HepG2 (cell line): ENCODE measurements around the gene NUBPL. TPM values are rescaled to one million over a fixed set of nuclear protein-coding genes. Genes with fewer than 3 reads are reported as not detected.

Experiments
- ATAC-seq: fragments of 200-7000 bp; cut with Tn5 transposase; 3 replicates; pipeline ENCODE4 v1.9.1; 2020; ENCODE audit warnings: mild to moderate bottlenecking, moderate library complexity
- Bru-seq: library from RNA; stranded (reverse); fragments of 400-500 nt; gene quantifications from one replicate; lab custom pipeline; 2021; lab: Mats Ljungman, UMichigan
- BruChase-seq, 2 experiments: library from RNA; stranded (reverse); fragments of 400-500 nt; gene quantifications; one replicate each; lab custom pipeline; 2021; lab: Mats Ljungman, UMichigan
- BruUV-seq: library from RNA; stranded (reverse); fragments of 400-500 nt; replicated peaks from 2 replicates; lab custom pipeline; 2021; lab: Mats Ljungman, UMichigan
- CTCF ChIA-PET: fragments of 300-600 bp; formaldehyde crosslinking; extraction: SDS; loops from one replicate; lab custom pipeline; 2021; ENCODE audit warnings: low total read pairs, inconsistent platforms, low intra/inter-chr PET ratio; lab: Yijun Ruan, JAX
- POLR2A ChIA-PET: fragments of 350-600 bp; sonication (Branson Sonifier 250); formaldehyde crosslinking; loops from one replicate; lab custom pipeline; 2020; ENCODE audit warnings: antibody characterized with exemption, inconsistent platforms; lab: Yijun Ruan, JAX
- DNase-seq: peaks from one replicate; pipeline ENCODE4 v3.0.0-alpha.2; 2015; ENCODE audit warnings: low spot score
- FAIRE-seq: peaks from 3 replicates; lab custom pipeline; 2011; peaks lifted over from hg19 to GRCh38; lab: Jason Lieb, UNC
- H2AFZ ChIP-seq: one replicate; pipeline ENCODE4 v1.6.1; 2011; ENCODE audit warnings: low read length, inconsistent platforms
- H3K27ac ChIP-seq: fragments of 300-600 bp; 3 replicates; pipeline ENCODE4 v1.8.0; 2011; ENCODE audit warnings: mixed run types, mild to moderate bottlenecking, mixed read lengths, low read length, inconsistent platforms; ENCODE audit not compliant: insufficient read depth; ENCODE audit errors: extremely low read length
- H3K27me3 ChIP-seq, 2 experiments: fragments of 200-600 bp in 1 of 2; 2 replicates in 1 of 2; 3 replicates in 1 of 2; pipeline versions ENCODE4 v1.6.0 to v1.8.0; 2011; ENCODE audit warnings: low read length in 2 of 2, mild to moderate bottlenecking in 2 of 2, moderate library complexity in 2 of 2, inconsistent platforms in 1 of 2; ENCODE audit not compliant: insufficient read depth in 2 of 2, control insufficient read depth in 1 of 2
- H3K36me3 ChIP-seq, 2 experiments: fragments of 200-600 bp in 1 of 2; replicated peaks in 1 of 2; 2 replicates in 1 of 2; 3 replicates in 1 of 2; pipeline versions ENCODE4 v1.5.1 to v1.8.0; 2011; ENCODE audit warnings: low read length in 2 of 2, inconsistent platforms in 1 of 2; ENCODE audit not compliant: insufficient read depth in 2 of 2, control insufficient read depth in 1 of 2
- H3K4me1 ChIP-seq: 2 replicates; pipeline ENCODE4 v1.5.1; 2012; ENCODE audit warnings: low read length, inconsistent platforms; ENCODE audit not compliant: insufficient read depth
- H3K4me2 ChIP-seq: 2 replicates; pipeline ENCODE4 v1.6.0; 2011; ENCODE audit warnings: low read depth, low read length, inconsistent platforms
- H3K4me3 ChIP-seq, 3 experiments: fragments of 200-600 bp in 1 of 3; sonication (generic), shearing (Covaris generic) in 1 of 3; replicated peaks in 1 of 3; 2 replicates each; pipeline ENCODE4 v1.5.1; 2011 to 2016; ENCODE audit warnings: low read length in 3 of 3, inconsistent platforms in 2 of 3, low read depth in 2 of 3, mild to moderate bottlenecking in 2 of 3, control low read depth in 1 of 3, mixed read lengths in 1 of 3; ENCODE audit not compliant: insufficient read depth in 1 of 3
- H3K79me2 ChIP-seq: one replicate; pipeline ENCODE4 v1.6.1; 2011; ENCODE audit warnings: low read length, inconsistent platforms; ENCODE audit not compliant: insufficient read depth
- H3K9ac ChIP-seq: 2 replicates; pipeline ENCODE4 v1.6.0; 2011; ENCODE audit warnings: mild to moderate bottlenecking, low read depth, low read length, inconsistent platforms; ENCODE audit not compliant: insufficient read depth
- H3K9me3 ChIP-seq: 2 replicates; pipeline ENCODE4 v1.5.1; 2012; ENCODE audit warnings: mild to moderate bottlenecking, low read length
- H4K20me1 ChIP-seq: 2 replicates; pipeline ENCODE4 v1.6.0; 2011; ENCODE audit warnings: inconsistent platforms, mild to moderate bottlenecking, low read length, moderate library complexity; ENCODE audit not compliant: insufficient read depth
- NFE2L1 ChIP-seq: sonication (generic); formaldehyde crosslinking; IDR thresholded peaks from 2 replicates; pipeline ENCODE4 v1.4.0; 2020; ENCODE audit warnings: missing genetic modification reagents, mild to moderate bottlenecking, borderline replicate concordance
- RELA ChIP-seq: sonication (generic); formaldehyde crosslinking; IDR thresholded peaks from 2 replicates; pipeline ENCODE4 v1.4.0; 2020; ENCODE audit warnings: missing genetic modification reagents
- RFXAP ChIP-seq: sonication (generic); formaldehyde crosslinking; IDR thresholded peaks from 2 replicates; pipeline ENCODE4 v1.4.0; 2020; ENCODE audit warnings: missing genetic modification reagents, borderline replicate concordance
- SOX5 ChIP-seq: IDR thresholded peaks from 2 replicates; pipeline ENCODE4 v1.6.1; 2016; ENCODE audit warnings: borderline replicate concordance
- ZNF136 ChIP-seq: sonication (generic); formaldehyde crosslinking; IDR thresholded peaks from 2 replicates; pipeline ENCODE4 v1.8.1; 2022; ENCODE audit warnings: low read depth, mild to moderate bottlenecking, moderate library complexity, missing genetic modification reagents
- ZNF292 ChIP-seq: sonication (generic); formaldehyde crosslinking; IDR thresholded peaks from 2 replicates; pipeline ENCODE4 v1.8.1; 2022; ENCODE audit warnings: mild to moderate bottlenecking, low read depth, missing genetic modification reagents, borderline replicate concordance
- ZNF605 ChIP-seq: sonication (generic); formaldehyde crosslinking; IDR thresholded peaks from 2 replicates; pipeline ENCODE4 v1.8.0; 2022; ENCODE audit warnings: mild to moderate bottlenecking, missing genetic modification reagents
- WGBS: methylation state at CpG from one replicate; pipeline ENCODE4 v1.1.6; 2017; ENCODE audit warnings: low lambda C conversion rate; 5-methylcytosine and 5-hydroxymethylcytosine counted together
- in situ Hi-C: cut with HindIII; loops from 2 replicates; pipeline ENCODE4 v1.10.0; 2017; ENCODE audit warnings: low pct_unique_long_range_greater_than_20kb; ENCODE audit not compliant: extremely low pct_ligation_motif_present
- intact Hi-C: fragments of 100-400 bp; cut with micrococcal nuclease; formaldehyde crosslinking; loops from one replicate; pipeline ENCODE4 v1.10.0; 2022; ENCODE audit not compliant: unreplicated experiment
- long read RNA-seq, 2 experiments: library from RNA in 1 of 2; library from polyadenylated mRNA in 1 of 2; stranded (forward) in 1 of 2; unstranded in 1 of 2; transcript quantifications; one replicate each; pipeline ENCODE4 v2.0.0, GENCODE V29; 2019 to 2022
- polyA minus RNA-seq, 3 experiments: library from RNA; depleted of rRNA, polyadenylated mRNA; stranded (reverse); fragments of >200 nt; gene quantifications; 2 replicates each; pipeline ENCODE4 v1.2.3, GENCODE V29; 2011; ENCODE audit warnings: low replicate concordance in 1 of 3
- polyA plus RNA-seq, 8 experiments: library from polyadenylated mRNA; depleted of rRNA in 3 of 8; stranded (reverse) in 7 of 8; unstranded in 1 of 8; fragments of >200 nt; fragmentation: Illumina TruSeq in 4 of 8; extraction: Trizol in 4 of 8; gene quantifications; 2 replicates each; pipeline versions ENCODE4 v1.2.1 to v1.2.3, GENCODE V29; 2011 to 2016; ENCODE audit warnings: low read depth in 4 of 8, missing spikeins in 1 of 8, mixed read lengths in 1 of 8; ENCODE audit not compliant: insufficient read depth in 1 of 8
- total RNA-seq, 5 experiments: library from RNA; depleted of rRNA; stranded (reverse); fragments of >200 nt; fragmentation: Illumina TruSeq; extraction: Trizol; gene quantifications; 2 replicates each; pipeline ENCODE4 v1.2.3, GENCODE V29; 2016; ENCODE audit warnings: low read depth in 1 of 5
- TF ChIP-seq, protein P1 (sequence below): sonication (generic); formaldehyde crosslinking; IDR thresholded peaks from 2 replicates; pipeline ENCODE4 v1.4.0; 2020; ENCODE audit warnings: missing genetic modification reagents
- TF ChIP-seq, protein P2 (sequence below): IDR thresholded peaks from 2 replicates; pipeline ENCODE4 v1.6.1; 2016
- TF ChIP-seq, protein P3 (sequence below): sonication (generic); formaldehyde crosslinking; IDR thresholded peaks from 2 replicates; pipeline ENCODE4 v1.4.0; 2020; ENCODE audit warnings: low read depth, mild to moderate bottlenecking, missing genetic modification reagents

Gene NUBPL, protein sequence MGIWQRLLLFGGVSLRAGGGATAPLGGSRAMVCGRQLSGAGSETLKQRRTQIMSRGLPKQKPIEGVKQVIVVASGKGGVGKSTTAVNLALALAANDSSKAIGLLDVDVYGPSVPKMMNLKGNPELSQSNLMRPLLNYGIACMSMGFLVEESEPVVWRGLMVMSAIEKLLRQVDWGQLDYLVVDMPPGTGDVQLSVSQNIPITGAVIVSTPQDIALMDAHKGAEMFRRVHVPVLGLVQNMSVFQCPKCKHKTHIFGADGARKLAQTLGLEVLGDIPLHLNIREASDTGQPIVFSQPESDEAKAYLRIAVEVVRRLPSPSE
- 44.1 and 67.1 TPM in 2 replicates for total RNA-seq (2016; rRNA removed; fragmentation: Illumina TruSeq; extraction: Trizol)
- total RNA-seq (2016; cell fraction: cytosol; rRNA removed; fragmentation: Illumina TruSeq; extraction: Trizol; ENCODE audit: low read depth), result 2.8 and 3.6 TPM in 2 replicates
- 46.0 and 66.8 TPM in 2 replicates for total RNA-seq (2016; cell fraction: insoluble cytoplasmic fraction; rRNA removed; fragmentation: Illumina TruSeq; extraction: Trizol)
- total RNA-seq (2016; cell fraction: membrane; rRNA removed; fragmentation: Illumina TruSeq; extraction: Trizol), result 11.2 and 11.4 TPM in 2 replicates
- 89.2 and 90.0 TPM in 2 replicates for total RNA-seq (2016; cell fraction: nucleus; rRNA removed; fragmentation: Illumina TruSeq; extraction: Trizol)
- 15.8 and 21.3 TPM in 2 replicates for polyA plus RNA-seq (2011; rRNA removed)
- 8.7 and 14.2 TPM in 2 replicates for polyA plus RNA-seq (2011; cell fraction: cytosol; rRNA removed)
- 7.1 and 8.2 TPM in 2 replicates for polyA plus RNA-seq (2011; cell fraction: nucleus; rRNA removed)
- polyA plus RNA-seq (2012), result 16.0 and 24.2 TPM in 2 replicates
- polyA plus RNA-seq (2016; cell fraction: cytosol; fragmentation: Illumina TruSeq; extraction: Trizol; ENCODE audit: low read depth), result 2.0 and 2.5 TPM in 2 replicates
- polyA plus RNA-seq (2016; cell fraction: insoluble cytoplasmic fraction; fragmentation: Illumina TruSeq; extraction: Trizol; ENCODE audit: low read depth), result 46.1 and 49.1 TPM in 2 replicates
- 7.5 and 7.8 TPM in 2 replicates for polyA plus RNA-seq (2016; cell fraction: membrane; fragmentation: Illumina TruSeq; extraction: Trizol; ENCODE audit: low read depth)
- polyA plus RNA-seq (2016; cell fraction: nucleus; fragmentation: Illumina TruSeq; extraction: Trizol; ENCODE audit: insufficient read depth, low read depth), result 24.3 and 24.6 TPM in 2 replicates
- 3.7 and 19.6 TPM in 2 replicates for polyA minus RNA-seq (2011; rRNA and poly(A)+ RNA removed; ENCODE audit: low replicate concordance)
- polyA minus RNA-seq (2011; cell fraction: cytosol; rRNA and poly(A)+ RNA removed), result 16.4 and 17.6 TPM in 2 replicates
- 89.0 and 103 TPM in 2 replicates for polyA minus RNA-seq (2011; cell fraction: nucleus; rRNA and poly(A)+ RNA removed)
- Bru-seq, nascent RNA, result percentile 83 among the genes with signal in this experiment
- BruChase-seq, experiment 1, labeled RNA remaining after a 6-hour chase, result percentile 69 among the genes with signal in this experiment
- percentile 84 among the genes with signal in this experiment for BruChase-seq, experiment 2, labeled RNA remaining after a 2-hour chase
- long read RNA-seq, experiment 1, transcript NUBPL-201 (11 exons, 3,049 nt), result major isoform, 25 of 30 reads
- long read RNA-seq, experiment 1, partial matches to known transcripts, result 0 of 30 reads
- long read RNA-seq, experiment 1, other reads (novel, unspliced or antisense), result 5 of 30 reads
- long read RNA-seq, experiment 2, partial matches to known transcripts, result 1 of 41 reads
- long read RNA-seq, experiment 2, other reads (novel, unspliced or antisense), result 36 of 41 reads

DNA sequence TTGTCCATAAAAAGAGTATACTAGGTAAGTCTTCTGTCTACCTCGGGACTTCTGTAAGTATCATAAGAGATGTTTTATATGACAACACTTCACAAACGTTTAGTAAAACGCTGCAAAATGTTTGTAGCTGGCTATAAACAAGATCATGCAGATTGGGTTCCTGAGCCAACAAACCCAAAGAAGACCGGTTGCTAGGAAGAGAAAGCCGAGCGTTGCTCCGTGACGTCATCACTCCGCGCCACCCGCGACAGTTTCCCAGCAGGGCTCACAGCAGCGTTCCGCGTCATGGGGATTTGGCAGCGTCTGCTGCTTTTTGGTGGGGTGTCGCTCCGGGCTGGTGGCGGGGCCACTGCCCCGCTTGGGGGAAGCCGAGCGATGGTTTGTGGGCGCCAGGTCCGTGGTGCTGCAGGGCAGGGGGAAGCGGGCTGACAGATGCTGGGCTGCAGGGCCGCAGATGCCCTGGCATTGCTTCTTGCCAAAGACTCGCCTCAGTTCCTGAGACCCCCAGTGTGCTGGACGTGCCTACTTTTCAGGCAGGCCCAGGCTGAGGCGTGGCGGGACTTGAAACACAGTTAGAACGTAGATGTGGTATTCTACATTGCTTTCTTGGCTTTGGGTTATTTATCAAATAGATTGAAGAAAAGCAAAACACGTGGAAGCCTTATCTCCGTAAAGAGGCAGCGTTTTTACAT lies at the start of gene NUBPL:
NUBPL (plus strand) TSS at position 250 of the 692 bp plus-strand sequence; CDS start at position 286, 36 bp downstream.
- peak within 1 kb of the TSS; percentile 67 for H3K27ac ChIP-seq
- no TSS peak for BruUV-seq
- CTCF ChIA-PET, result no interaction called here
- TF ChIP-seq, protein P1, sequence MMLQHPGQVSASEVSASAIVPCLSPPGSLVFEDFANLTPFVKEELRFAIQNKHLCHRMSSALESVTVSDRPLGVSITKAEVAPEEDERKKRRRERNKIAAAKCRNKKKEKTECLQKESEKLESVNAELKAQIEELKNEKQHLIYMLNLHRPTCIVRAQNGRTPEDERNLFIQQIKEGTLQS, result peak; percentile 85
- TF ChIP-seq RELA (peak; percentile 92), RFXAP (CRISPR knock-in tag) (peak; percentile 99), ZNF136 (CRISPR knock-in tag) (peak; percentile 96), NFE2L1 (CRISPR knock-in tag) (no peak), SOX5 (CRISPR knock-in tag) (peak; percentile 42; the same call in 1 of the 2 replicates), ZNF605 (CRISPR knock-in tag) (peak; percentile 97; the same call in 1 of the 2 replicates), ZNF292 (CRISPR knock-in tag) (peak; percentile 100)
- TF ChIP-seq, protein P2, sequence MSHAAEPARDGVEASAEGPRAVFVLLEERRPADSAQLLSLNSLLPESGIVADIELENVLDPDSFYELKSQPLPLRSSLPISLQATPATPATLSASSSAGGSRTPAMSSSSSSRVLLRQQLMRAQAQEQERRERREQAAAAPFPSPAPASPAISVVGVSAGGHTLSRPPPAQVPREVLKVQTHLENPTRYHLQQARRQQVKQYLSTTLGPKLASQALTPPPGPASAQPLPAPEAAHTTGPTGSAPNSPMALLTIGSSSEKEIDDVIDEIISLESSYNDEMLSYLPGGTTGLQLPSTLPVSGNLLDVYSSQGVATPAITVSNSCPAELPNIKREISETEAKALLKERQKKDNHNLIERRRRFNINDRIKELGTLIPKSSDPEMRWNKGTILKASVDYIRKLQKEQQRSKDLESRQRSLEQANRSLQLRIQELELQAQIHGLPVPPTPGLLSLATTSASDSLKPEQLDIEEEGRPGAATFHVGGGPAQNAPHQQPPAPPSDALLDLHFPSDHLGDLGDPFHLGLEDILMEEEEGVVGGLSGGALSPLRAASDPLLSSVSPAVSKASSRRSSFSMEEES, result peak; percentile 76; the same call in 1 of the 2 replicates
- TF ChIP-seq, protein P3, sequence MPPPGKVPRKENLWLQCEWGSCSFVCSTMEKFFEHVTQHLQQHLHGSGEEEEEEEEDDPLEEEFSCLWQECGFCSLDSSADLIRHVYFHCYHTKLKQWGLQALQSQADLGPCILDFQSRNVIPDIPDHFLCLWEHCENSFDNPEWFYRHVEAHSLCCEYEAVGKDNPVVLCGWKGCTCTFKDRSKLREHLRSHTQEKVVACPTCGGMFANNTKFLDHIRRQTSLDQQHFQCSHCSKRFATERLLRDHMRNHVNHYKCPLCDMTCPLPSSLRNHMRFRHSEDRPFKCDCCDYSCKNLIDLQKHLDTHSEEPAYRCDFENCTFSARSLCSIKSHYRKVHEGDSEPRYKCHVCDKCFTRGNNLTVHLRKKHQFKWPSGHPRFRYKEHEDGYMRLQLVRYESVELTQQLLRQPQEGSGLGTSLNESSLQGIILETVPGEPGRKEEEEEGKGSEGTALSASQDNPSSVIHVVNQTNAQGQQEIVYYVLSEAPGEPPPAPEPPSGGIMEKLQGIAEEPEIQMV (CRISPR knock-in tag), result peak; percentile 88

More for the DNA sequence above, at the start of gene NUBPL:
- H3K79me2 ChIP-seq, result peaks cover 12% of the 10 kb centered on the region
- in situ Hi-C loops, result no loop called here
- H3K9me3 ChIP-seq, result no peaks in the 10 kb centered on the region
- no peaks in the 10 kb centered on the region; a peak in 1 of 5 replicates for H3K27me3 ChIP-seq
- intact Hi-C loops, result loop anchor here (1.0 to 5.0 kb wide), 3 partner anchors 50 to 641 kb away; partner anchors contain the start of genes DTD2, RNU6-7 and RNU6-8
- H3K9ac ChIP-seq, result peak within 1 kb of the TSS; percentile 85
- H4K20me1 ChIP-seq, result no peaks in the 10 kb centered on the region
- H3K4me1 ChIP-seq, result peaks cover 30% of the 10 kb centered on the region
- POLR2A ChIA-PET, result interaction anchor here (1.0 to 1.9 kb wide), 3 partner anchors 104 to 332 kb away, joined by 3 to 10 read pairs (median 9); partner anchors contain the start of genes DTD2 and HEATR5A
- H3K4me3 ChIP-seq, result peak within 1 kb of the TSS; percentile 84 to 93 (median 89)
- ATAC-seq, result peak; percentile 95
- H3K4me2 ChIP-seq, result peak within 1 kb of the TSS; percentile 75
- 1% methylated on average over 34 of the region's 34 CpGs for WGBS
- H3K36me3 ChIP-seq, result peaks cover 1 to 2% of the 10 kb centered on the region in 2 experiments; a peak in 2 of 5 replicates
- peak; percentile 98 for FAIRE-seq
- peak; percentile 97 for DNase-seq
- H2AFZ ChIP-seq, result peak within 1 kb of the TSS; percentile 99
